GM06990 (cell line): ENCODE results near the gene CMTM7.

ENCODE experiments used
- DNase-seq: peaks from one replicate; pipeline ENCODE4 v3.0.0-alpha.2; 2011; ENCODE audit not compliant: insufficient read length; ENCODE audit errors: extremely low read depth
- H3K27me3 ChIP-seq: replicated peaks from 2 replicates; pipeline ENCODE4 v1.6.0; 2011; ENCODE audit warnings: low read length; ENCODE audit not compliant: control insufficient read depth, insufficient read depth
- H3K36me3 ChIP-seq: 2 replicates; pipeline ENCODE4 v1.5.1; 2011; ENCODE audit warnings: low read length; ENCODE audit not compliant: control insufficient read depth, insufficient read depth
- H3K4me3 ChIP-seq: replicated peaks from 2 replicates; pipeline ENCODE4 v1.5.1; 2011; ENCODE audit warnings: low read depth, mild to moderate bottlenecking, control low read depth, low read length
- TF ChIP-seq, protein P1 (sequence below): IDR thresholded peaks from 2 replicates; pipeline ENCODE4 v1.5.1; 2011; ENCODE audit warnings: low read length, control low read depth, mild to moderate bottlenecking, inconsistent platforms; ENCODE audit not compliant: insufficient read depth, poor library complexity, severe bottlenecking

Gene CMTM7

DNA sequence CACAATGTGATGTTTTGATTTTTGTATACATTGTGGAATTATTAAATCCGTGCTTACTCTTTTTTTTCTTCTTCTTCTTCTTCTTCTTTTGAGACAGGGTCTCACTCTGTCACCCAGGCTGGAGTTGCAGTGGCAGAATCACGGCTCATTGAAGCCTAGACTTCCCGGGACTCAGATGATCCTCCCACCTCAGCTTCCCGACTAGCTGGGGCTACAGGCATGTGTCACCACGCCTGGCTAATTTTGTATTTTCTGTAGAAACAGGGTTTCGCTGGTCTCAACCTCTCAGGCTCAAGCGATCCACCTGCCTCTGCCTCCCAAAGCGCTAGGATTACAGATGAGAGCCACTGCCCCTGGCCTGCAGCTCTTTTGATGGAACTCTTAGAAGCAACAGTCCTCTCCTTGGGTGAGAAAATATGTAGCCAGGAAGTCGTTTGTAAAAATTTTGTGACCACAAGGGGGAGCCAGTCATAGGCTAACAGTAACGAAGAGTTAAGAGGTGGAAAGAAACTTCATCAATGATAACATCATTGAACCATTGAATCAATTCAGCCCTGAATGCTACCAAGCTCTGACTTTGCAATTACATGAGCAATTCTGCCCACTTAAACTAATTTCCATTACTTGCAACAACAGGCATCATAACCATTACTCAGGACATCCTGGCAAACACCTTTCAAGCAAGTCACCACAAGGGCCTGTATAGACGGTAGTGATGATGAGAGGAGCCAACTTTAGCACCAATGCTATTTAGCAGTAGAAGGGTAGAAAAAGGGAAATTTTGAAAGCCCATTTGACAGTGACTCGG lies 16.7 kb upstream of the CMTM7 start:
- peak; percentile 40 for DNase-seq
- Histone ChIP-seq H3K27me3 (peaks cover 1% of the 10 kb centered on the region; the same call in 1 of the 2 replicates), H3K36me3 (no peaks in the 10 kb centered on the region), H3K4me3 (no peak overlapping the region)
- TF ChIP-seq, protein P1, sequence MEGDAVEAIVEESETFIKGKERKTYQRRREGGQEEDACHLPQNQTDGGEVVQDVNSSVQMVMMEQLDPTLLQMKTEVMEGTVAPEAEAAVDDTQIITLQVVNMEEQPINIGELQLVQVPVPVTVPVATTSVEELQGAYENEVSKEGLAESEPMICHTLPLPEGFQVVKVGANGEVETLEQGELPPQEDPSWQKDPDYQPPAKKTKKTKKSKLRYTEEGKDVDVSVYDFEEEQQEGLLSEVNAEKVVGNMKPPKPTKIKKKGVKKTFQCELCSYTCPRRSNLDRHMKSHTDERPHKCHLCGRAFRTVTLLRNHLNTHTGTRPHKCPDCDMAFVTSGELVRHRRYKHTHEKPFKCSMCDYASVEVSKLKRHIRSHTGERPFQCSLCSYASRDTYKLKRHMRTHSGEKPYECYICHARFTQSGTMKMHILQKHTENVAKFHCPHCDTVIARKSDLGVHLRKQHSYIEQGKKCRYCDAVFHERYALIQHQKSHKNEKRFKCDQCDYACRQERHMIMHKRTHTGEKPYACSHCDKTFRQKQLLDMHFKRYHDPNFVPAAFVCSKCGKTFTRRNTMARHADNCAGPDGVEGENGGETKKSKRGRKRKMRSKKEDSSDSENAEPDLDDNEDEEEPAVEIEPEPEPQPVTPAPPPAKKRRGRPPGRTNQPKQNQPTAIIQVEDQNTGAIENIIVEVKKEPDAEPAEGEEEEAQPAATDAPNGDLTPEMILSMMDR, result peak; percentile 61

DNA sequence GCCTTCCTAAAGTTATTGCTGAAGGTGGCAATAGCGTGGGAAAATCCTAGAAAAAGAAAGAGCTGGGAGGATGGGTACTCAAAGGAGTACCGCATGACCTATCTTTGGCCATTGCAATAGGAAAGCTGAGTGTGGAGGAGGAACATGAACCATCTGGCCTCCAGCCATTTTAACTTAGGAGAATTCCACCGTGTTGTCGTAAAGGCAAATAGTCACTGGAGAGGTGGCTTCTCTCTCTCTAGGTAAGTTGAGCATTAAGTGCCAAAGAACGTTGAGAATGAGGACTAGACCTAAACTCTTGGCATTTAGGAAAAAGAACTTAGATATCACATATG lies 16.1 kb upstream of the CMTM7 start:
- peaks cover 1% of the 10 kb centered on the region; the same call in 1 of the 2 replicates for H3K27me3 ChIP-seq
- H3K36me3 ChIP-seq, result no peaks in the 10 kb centered on the region
- TF ChIP-seq, protein P1, result no peak
- no peak overlapping the region for H3K4me3 ChIP-seq
- DNase-seq, result no peak

DNA sequence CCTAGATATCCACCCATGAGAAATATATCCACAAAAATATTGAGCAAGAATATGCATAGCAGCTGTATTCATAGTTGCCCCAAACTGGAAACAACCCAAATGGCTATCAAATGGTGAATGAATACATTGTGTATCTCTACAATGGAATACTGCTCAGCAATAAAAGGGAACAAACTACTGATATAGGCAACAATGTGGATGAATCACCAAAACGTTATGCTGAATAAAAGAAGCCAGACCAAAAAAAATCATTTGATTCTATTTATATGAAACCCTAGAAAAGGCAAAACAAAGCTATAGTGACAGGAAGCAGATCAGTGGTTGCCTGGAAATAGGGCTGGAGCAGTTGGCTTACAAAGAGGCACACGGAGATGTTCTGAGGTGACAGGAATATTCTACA lies 15.5 kb upstream of the CMTM7 start:
- Histone ChIP-seq H3K4me3 (no peak overlapping the region), H3K27me3 (peaks cover 1% of the 10 kb centered on the region; the same call in 1 of the 2 replicates), H3K36me3 (no peaks in the 10 kb centered on the region)
- no peak for DNase-seq
- TF ChIP-seq, protein P1, result no peak

DNA sequence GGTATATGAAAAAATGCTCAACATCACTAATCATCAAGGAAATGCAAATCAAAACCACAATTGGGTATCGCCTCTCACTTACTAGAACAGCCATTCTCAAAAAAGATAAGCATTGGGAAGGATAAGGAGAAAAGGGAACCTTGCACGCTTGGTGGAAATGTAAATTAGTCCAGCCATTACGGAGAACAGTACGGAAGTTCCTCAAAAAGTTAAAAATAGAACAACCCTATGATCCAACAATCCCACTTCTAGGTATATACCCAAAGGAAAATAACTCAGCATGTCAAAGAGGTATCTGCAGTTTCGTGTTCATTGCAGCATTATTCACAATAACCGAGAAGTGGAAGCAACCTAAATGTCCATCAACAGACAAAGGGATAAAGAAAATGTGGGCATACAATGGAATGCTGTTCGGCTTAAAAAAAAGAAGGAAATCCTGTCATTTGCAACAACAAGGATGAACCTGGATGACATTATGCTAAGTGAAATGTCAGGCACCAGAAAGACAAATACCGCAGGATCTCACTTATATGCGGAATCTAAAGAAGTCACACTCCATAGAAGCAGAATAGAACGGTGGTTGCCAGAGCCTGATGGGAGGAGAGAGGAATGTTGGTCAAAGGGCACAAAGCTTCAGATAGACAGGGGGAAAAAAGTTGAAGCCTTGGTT lies 11.7 kb upstream of the CMTM7 start:
- H3K27me3 ChIP-seq, result peaks cover 2% of the 10 kb centered on the region
- no peak overlapping the region for H3K4me3 ChIP-seq
- TF ChIP-seq, protein P1, result no peak
- no peak for DNase-seq
- no peaks in the 10 kb centered on the region for H3K36me3 ChIP-seq

DNA sequence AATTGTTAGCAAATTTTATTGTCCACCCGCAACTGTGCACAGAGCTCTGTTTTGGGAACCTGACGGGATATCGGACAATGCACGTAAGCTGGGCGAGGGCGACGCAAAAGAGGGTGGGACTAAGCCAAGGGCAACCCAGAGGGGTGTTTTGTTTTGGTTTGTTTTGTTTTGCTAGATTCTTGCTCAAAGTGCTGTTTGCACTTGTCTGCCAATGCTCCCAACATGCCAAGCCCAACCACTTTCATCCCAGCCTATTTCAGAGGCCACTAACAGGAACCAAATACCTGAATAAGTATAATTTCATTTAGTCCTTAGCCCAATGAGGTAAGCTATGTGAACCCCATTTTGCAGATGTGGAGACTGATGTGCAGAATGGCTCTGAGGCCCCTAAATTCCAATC lies 9.7 kb upstream of the CMTM7 start:
- no peak overlapping the region for H3K4me3 ChIP-seq
- no peak for DNase-seq
- TF ChIP-seq, protein P1, result no peak

More for the DNA sequence above, 9.7 kb upstream of the CMTM7 start:
- H3K36me3 ChIP-seq, result no peaks in the 10 kb centered on the region
- peaks cover 2% of the 10 kb centered on the region for H3K27me3 ChIP-seq
